GM12873 (cell line): ENCODE data around the gene CEBPA.

ENCODE experiments used
- TF ChIP-seq, protein P1 (sequence below): IDR thresholded peaks from 2 replicates; pipeline ENCODE4 v1.5.1; 2012; ENCODE audit warnings: low read depth, mild to moderate bottlenecking, moderate library complexity, low read length, control low read depth; ENCODE audit not compliant: insufficient read depth; ENCODE audit errors: missing control alignments

CEBPA gene

DNA sequence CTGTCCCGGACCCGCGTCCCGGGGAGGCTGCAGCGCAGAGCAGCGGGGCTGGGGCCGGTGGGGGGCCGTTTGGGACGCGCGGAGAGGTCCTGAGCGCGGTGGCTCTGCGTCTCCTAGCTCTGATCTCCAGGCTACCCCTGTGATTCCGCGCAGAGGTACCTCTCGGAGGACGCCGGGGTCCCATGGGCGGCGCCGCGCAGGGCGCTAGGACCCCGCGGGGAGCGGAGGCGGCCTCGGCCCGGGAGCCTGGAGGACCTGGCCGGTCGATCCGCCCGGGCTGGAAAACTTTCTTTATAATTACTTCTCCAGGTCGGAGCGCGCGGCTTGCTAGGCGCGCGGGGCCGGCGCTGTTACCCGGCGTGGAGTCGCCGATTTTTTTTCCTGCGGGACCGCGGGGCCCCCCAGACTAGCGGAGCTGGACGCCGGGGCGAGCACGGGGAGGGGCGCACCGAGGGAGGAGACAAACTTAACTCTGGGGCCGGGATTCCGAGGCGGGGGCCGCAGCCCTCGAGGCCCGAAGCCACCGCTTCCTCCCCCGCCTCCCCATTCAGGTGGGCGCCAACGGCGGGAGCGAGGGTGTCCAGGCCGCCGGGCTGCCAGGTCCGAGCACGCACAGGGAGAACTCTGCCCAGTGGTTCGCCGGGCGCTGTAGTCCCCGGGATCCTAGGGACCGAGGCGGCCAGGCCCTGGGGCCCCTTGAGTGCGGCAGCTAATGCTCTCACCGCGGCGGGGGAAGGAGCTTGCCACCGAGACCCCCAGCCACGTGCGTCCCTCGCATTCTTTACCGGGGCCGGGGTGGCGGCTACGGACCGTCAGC is 848 bp upstream of the CEBPA start:
- TF ChIP-seq, protein P1, sequence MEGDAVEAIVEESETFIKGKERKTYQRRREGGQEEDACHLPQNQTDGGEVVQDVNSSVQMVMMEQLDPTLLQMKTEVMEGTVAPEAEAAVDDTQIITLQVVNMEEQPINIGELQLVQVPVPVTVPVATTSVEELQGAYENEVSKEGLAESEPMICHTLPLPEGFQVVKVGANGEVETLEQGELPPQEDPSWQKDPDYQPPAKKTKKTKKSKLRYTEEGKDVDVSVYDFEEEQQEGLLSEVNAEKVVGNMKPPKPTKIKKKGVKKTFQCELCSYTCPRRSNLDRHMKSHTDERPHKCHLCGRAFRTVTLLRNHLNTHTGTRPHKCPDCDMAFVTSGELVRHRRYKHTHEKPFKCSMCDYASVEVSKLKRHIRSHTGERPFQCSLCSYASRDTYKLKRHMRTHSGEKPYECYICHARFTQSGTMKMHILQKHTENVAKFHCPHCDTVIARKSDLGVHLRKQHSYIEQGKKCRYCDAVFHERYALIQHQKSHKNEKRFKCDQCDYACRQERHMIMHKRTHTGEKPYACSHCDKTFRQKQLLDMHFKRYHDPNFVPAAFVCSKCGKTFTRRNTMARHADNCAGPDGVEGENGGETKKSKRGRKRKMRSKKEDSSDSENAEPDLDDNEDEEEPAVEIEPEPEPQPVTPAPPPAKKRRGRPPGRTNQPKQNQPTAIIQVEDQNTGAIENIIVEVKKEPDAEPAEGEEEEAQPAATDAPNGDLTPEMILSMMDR = no peak

DNA sequence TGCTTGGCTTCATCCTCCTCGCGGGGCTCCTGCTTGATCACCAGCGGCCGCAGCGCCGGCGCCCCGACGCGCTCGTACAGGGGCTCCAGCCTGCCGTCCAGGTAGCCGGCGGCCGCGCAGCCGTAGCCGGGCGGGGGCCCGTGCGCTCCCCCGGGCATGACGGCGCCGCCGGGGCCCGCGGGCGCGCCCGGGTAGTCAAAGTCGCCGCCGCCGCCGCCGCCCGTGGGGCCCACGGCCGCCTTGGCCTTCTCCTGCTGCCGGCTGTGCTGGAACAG is 497 bp downstream of the CEBPA start:
- TF ChIP-seq, protein P1 = no peak

DNA sequence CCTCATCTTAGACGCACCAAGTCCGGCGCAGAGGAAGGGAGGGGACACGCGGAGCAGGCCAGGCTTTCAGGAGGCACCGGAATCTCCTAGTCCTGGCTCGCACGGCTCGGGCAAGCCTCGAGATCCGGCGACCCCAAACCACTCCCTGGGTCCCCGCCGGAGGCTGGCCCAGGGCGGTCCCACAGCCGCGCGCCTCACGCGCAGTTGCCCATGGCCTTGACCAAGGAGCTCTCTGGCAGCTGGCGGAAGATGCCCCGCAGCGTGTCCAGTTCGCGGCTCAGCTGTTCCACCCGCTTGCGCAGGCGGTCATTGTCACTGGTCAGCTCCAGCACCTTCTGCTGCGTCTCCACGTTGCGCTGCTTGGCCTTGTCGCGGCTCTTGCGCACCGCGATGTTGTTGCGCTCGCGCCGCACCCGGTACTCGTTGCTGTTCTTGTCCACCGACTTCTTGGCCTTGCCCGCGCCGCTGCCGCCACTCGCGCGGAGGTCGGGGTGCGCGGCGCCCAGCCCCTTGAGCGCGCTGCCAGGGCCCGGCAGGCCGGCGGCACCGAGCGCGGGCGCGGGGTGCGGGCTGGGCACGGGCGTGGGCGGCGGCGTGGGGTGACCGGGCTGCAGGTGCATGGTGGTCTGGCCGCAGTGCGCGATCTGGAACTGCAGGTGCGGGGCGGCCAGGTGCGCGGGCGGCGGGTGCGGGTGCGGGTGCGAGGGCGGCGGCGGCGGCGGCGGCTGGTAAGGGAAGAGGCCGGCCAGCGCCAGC is 1.0 kb downstream of the CEBPA start:
- TF ChIP-seq, protein P1 = no peak

DNA sequence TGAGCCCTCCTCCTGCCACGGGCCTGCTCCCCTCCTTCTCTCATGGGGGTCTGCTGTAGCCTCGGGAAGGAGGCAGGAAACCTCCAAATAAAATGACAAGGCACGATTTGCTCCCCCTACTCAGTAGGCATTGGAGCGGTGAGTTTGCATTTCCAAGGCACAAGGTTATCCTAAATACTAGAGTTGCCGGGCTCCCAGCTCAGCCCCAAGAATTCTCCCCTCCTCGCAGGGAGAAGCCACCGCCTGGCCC is 1.5 kb downstream of the CEBPA start:
- TF ChIP-seq, protein P1 = no peak

DNA sequence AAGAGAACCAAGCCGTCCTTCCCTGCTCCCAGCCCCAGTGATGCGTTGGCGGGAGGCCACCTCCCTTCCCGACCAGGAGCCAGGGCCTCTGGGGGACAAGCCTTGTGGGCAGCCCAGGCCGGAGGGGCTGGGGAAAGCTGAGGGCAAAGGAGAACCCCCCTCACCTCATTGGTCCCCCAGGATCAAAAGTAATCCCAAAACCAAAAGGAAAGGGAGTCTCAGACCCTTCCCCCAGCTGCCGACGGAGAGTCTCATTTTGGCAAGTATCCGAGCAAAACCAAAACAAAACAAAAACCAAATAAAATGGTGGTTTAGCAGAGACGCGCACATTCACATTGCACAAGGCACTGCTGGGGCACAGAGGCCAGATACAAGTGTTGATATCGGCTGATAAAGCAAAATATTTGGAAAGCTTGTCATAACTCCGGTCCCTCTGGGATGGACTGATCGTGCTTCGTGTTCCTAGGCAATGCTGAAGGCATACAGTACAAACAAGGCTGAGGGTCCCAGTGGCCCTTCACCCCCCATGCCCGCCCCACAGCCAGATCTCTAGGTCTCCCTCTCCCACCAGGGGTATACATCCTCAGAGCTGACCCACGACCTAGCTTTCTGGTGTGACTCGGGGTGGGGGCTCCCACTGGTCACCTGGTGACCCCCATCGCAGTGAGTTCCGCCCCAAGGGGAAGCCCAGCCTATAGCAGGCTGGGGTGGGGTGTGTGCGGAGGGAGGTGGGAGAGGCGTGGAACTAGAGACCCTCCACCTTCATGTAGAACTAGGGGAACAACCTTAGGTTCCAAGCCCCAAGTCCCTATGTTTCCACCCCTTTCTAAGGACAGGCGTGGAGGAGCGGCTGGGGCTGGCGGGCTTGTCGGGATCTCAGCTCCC is 2.1 kb downstream of the CEBPA start:
- TF ChIP-seq, protein P1 = no peak

DNA sequence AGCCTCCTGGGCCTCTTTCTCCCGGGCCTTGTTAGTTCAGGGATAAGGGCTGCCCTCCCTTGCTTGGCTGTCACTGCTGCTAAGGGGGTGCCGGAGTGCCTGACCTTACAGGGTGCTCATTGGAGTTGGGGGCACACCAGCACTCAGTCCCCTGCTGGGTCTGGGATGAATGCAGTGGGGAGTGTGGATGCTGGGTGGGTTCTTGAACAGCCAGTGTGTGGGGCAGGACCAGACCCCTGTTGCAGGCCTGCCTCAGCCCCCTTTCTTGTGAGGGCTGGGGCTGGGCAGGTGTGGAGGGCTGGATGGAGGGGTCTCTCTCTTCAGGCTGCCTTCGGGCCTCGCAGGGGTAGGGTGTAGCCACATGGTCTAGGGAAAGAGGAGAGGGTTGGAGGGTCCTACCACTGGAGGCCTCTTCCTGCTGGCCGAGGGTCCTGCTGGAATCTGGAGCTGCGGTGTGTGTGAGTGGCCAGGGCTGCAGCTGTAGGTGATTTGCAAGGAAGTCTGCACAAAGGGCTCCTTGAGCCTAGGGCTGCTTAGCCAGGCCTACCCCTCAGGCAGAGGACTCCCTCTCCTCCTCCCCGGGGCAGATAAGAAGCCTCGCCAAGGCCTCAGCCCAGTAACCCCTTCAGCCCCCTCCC is 3.2 kb downstream of the CEBPA start:
- TF ChIP-seq, protein P1 = no peak
